ENCODE measurements around the gene PGBD5. TPM values are rescaled to one million over a fixed set of nuclear protein-coding genes. Genes with fewer than 3 reads are reported as not detected.
"Not testable (repeated sequence)": the region's sequence is repeated elsewhere in the genome, so short reads cannot be mapped to it uniquely, and the experiment has no call there.

The PGBD5 gene
- polyA plus RNA-seq, 4 donors, result under 0.01 to 1.0 (median 0.48) TPM

- Histone ChIP-seq H3K9me3 (ENCODE audit: control insufficient read depth in 2 of 2, insufficient read depth in 1 of 2, low read depth in 1 of 2, low read length in 1 of 2) (no peaks in the 10 kb centered on the region), H3K36me3 (ENCODE audit: control insufficient read depth in 3 of 3, insufficient read depth in 2 of 3, low read depth in 1 of 3, low read length in 3 of 3) (no peaks in the 10 kb centered on the region), H3K4me1 (ENCODE audit: control insufficient read depth in 3 of 3, insufficient read depth in 2 of 3, low read depth in 1 of 3, low read length in 2 of 3) (no peaks in the 10 kb centered on the region), H3K27me3 (ENCODE audit: control insufficient read depth in 3 of 3, insufficient read depth in 3 of 3, low read length in 3 of 3) (no peaks in the 10 kb centered on the region), H3K4me3 (ENCODE audit: low read depth in 1 of 3, low read length in 3 of 3) (no peak overlapping the region), H3K27ac (ENCODE audit: low read depth in 1 of 3, low read length in 2 of 3) (no peak overlapping the region)
- DNase-seq, result no peak
- no peak for FAIRE-seq
- 89 to 91% (median 90%) methylated on average over 6 of the region's 6 CpGs for WGBS, 3 donors
These were observed 13.1 kb downstream of the PGBD5 start for GRCh38 chr1:230413061-230413460.

- H3K4me3 ChIP-seq (ENCODE audit: low read depth in 1 of 3, low read length in 3 of 3), result no peak overlapping the region
- H3K9me3 ChIP-seq (ENCODE audit: control insufficient read depth in 2 of 2, insufficient read depth in 1 of 2, low read depth in 1 of 2, low read length in 1 of 2), result no peaks in the 10 kb centered on the region
- H3K27me3 ChIP-seq (ENCODE audit: control insufficient read depth in 3 of 3, insufficient read depth in 3 of 3, low read length in 3 of 3), result no peaks in the 10 kb centered on the region
- no peaks in the 10 kb centered on the region for H3K4me1 ChIP-seq (ENCODE audit: control insufficient read depth in 3 of 3, insufficient read depth in 2 of 3, low read depth in 1 of 3, low read length in 2 of 3)
- 65 to 77% (median 65%) methylated on average over 2 of the region's 2 CpGs for WGBS, 3 donors
- H3K36me3 ChIP-seq (ENCODE audit: control insufficient read depth in 3 of 3, insufficient read depth in 2 of 3, low read depth in 1 of 3, low read length in 3 of 3), result no peaks in the 10 kb centered on the region
- no peak overlapping the region for H3K27ac ChIP-seq (ENCODE audit: low read depth in 1 of 3, low read length in 2 of 3)
- FAIRE-seq, result no peak
- no peak for DNase-seq
These were observed 17.2 kb downstream of the PGBD5 start for GRCh38 chr1:230408971-230409370.

- FAIRE-seq, result no peak
- WGBS, 3 donors, result 77 to 90% (median 82%) methylated on average over 2 of the region's 2 CpGs
- no peak overlapping the region for H3K27ac ChIP-seq (ENCODE audit: low read depth in 1 of 3, low read length in 2 of 3)
These were observed 18.8 kb downstream of the PGBD5 start for GRCh38 chr1:230407351-230407750.

GRCh38 chr1:230406727-230407126, 19.4 kb downstream of the PGBD5 start:
- not testable (repeated sequence) for H3K27me3 ChIP-seq (ENCODE audit: control insufficient read depth in 3 of 3, insufficient read depth in 3 of 3, low read length in 3 of 3); H3K9me3 ChIP-seq (ENCODE audit: control insufficient read depth in 2 of 2, insufficient read depth in 1 of 2, low read depth in 1 of 2, low read length in 1 of 2); H3K36me3 ChIP-seq (ENCODE audit: control insufficient read depth in 3 of 3, insufficient read depth in 2 of 3, low read depth in 1 of 3, low read length in 3 of 3); H3K4me3 ChIP-seq (ENCODE audit: low read depth in 1 of 3, low read length in 3 of 3); FAIRE-seq; DNase-seq; H3K4me1 ChIP-seq (ENCODE audit: control insufficient read depth in 3 of 3, insufficient read depth in 2 of 3, low read depth in 1 of 3, low read length in 2 of 3); H3K27ac ChIP-seq (ENCODE audit: low read depth in 1 of 3, low read length in 2 of 3)
- WGBS, 3 donors, result 86 to 88% (median 87%) methylated on average over 11 of the region's 11 CpGs

More at GRCh38 chr1:230407351-230407750, 18.8 kb downstream of the PGBD5 start:
- no peak overlapping the region for H3K4me3 ChIP-seq (ENCODE audit: low read depth in 1 of 3, low read length in 3 of 3)
- no peaks in the 10 kb centered on the region for H3K4me1 ChIP-seq (ENCODE audit: control insufficient read depth in 3 of 3, insufficient read depth in 2 of 3, low read depth in 1 of 3, low read length in 2 of 3)
- no peaks in the 10 kb centered on the region for H3K9me3 ChIP-seq (ENCODE audit: control insufficient read depth in 2 of 2, insufficient read depth in 1 of 2, low read depth in 1 of 2, low read length in 1 of 2)
- no peaks in the 10 kb centered on the region for H3K36me3 ChIP-seq (ENCODE audit: control insufficient read depth in 3 of 3, insufficient read depth in 2 of 3, low read depth in 1 of 3, low read length in 3 of 3)
- no peak for DNase-seq
- no peaks in the 10 kb centered on the region for H3K27me3 ChIP-seq (ENCODE audit: control insufficient read depth in 3 of 3, insufficient read depth in 3 of 3, low read length in 3 of 3)

GRCh38 chr1:230403442-230403841, 22.7 kb downstream of the PGBD5 start:
- no peaks in the 10 kb centered on the region for H3K4me1 ChIP-seq (ENCODE audit: control insufficient read depth in 3 of 3, insufficient read depth in 2 of 3, low read depth in 1 of 3, low read length in 2 of 3)
- no peak overlapping the region for H3K4me3 ChIP-seq (ENCODE audit: low read depth in 1 of 3, low read length in 3 of 3)
- 91 to 93% (median 92%) methylated on average over 7 of the region's 7 CpGs for WGBS, 3 donors
- no peaks in the 10 kb centered on the region for H3K9me3 ChIP-seq (ENCODE audit: control insufficient read depth in 2 of 2, insufficient read depth in 1 of 2, low read depth in 1 of 2, low read length in 1 of 2)
- FAIRE-seq, result no peak
- H3K27ac ChIP-seq (ENCODE audit: low read depth in 1 of 3, low read length in 2 of 3), result no peak overlapping the region
- H3K27me3 ChIP-seq (ENCODE audit: control insufficient read depth in 3 of 3, insufficient read depth in 3 of 3, low read length in 3 of 3), result no peaks in the 10 kb centered on the region
- DNase-seq, result no peak
- peaks cover 0 to 2% (median 0%) of the 10 kb centered on the region in 3 donors for H3K36me3 ChIP-seq (ENCODE audit: control insufficient read depth in 3 of 3, insufficient read depth in 2 of 3, low read depth in 1 of 3, low read length in 3 of 3)

- no peak overlapping the region for H3K4me3 ChIP-seq (ENCODE audit: low read depth in 1 of 3, low read length in 3 of 3)
- H3K9me3 ChIP-seq (ENCODE audit: control insufficient read depth in 2 of 2, insufficient read depth in 1 of 2, low read depth in 1 of 2, low read length in 1 of 2), result no peaks in the 10 kb centered on the region
- FAIRE-seq (no peak), DNase-seq (no peak)
- 62 to 78% (median 74%) methylated on average over 8 of the region's 8 CpGs for WGBS, 3 donors
- no peak overlapping the region for H3K27ac ChIP-seq (ENCODE audit: low read depth in 1 of 3, low read length in 2 of 3)
- peaks cover 0 to 2% (median 0%) of the 10 kb centered on the region in 3 donors for H3K27me3 ChIP-seq (ENCODE audit: control insufficient read depth in 3 of 3, insufficient read depth in 3 of 3, low read length in 3 of 3)
- no peaks in the 10 kb centered on the region for H3K4me1 ChIP-seq (ENCODE audit: control insufficient read depth in 3 of 3, insufficient read depth in 2 of 3, low read depth in 1 of 3, low read length in 2 of 3)
- H3K36me3 ChIP-seq (ENCODE audit: control insufficient read depth in 3 of 3, insufficient read depth in 2 of 3, low read depth in 1 of 3, low read length in 3 of 3), result peaks cover 0 to 2% (median 0%) of the 10 kb centered on the region in 3 donors
These were observed 24.3 kb downstream of the PGBD5 start for GRCh38 chr1:230401763-230402294.

- no peak for FAIRE-seq
- Histone ChIP-seq H3K27ac (ENCODE audit: low read depth in 1 of 3, low read length in 2 of 3) (no peak overlapping the region), H3K4me1 (ENCODE audit: control insufficient read depth in 3 of 3, insufficient read depth in 2 of 3, low read depth in 1 of 3, low read length in 2 of 3) (no peaks in the 10 kb centered on the region), H3K36me3 (ENCODE audit: control insufficient read depth in 3 of 3, insufficient read depth in 2 of 3, low read depth in 1 of 3, low read length in 3 of 3) (peaks cover 0 to 4% (median 0%) of the 10 kb centered on the region in 3 donors), H3K27me3 (ENCODE audit: control insufficient read depth in 3 of 3, insufficient read depth in 3 of 3, low read length in 3 of 3) (peaks cover 0 to 2% (median 0%) of the 10 kb centered on the region in 3 donors), H3K4me3 (ENCODE audit: low read depth in 1 of 3, low read length in 3 of 3) (no peak overlapping the region), H3K9me3 (ENCODE audit: control insufficient read depth in 2 of 2, insufficient read depth in 1 of 2, low read depth in 1 of 2, low read length in 1 of 2) (no peaks in the 10 kb centered on the region)
- no peak for DNase-seq
- 91 to 94% (median 93%) methylated on average over 14 of the region's 14 CpGs for WGBS, 3 donors
These were observed 25.0 kb downstream of the PGBD5 start for GRCh38 chr1:230401101-230401500.

- no peaks in the 10 kb centered on the region for H3K4me1 ChIP-seq (ENCODE audit: control insufficient read depth in 3 of 3, insufficient read depth in 2 of 3, low read depth in 1 of 3, low read length in 2 of 3)
- H3K27ac ChIP-seq (ENCODE audit: low read depth in 1 of 3, low read length in 2 of 3), result no peak overlapping the region
- no peaks in the 10 kb centered on the region for H3K9me3 ChIP-seq (ENCODE audit: control insufficient read depth in 2 of 2, insufficient read depth in 1 of 2, low read depth in 1 of 2, low read length in 1 of 2)
- WGBS, 3 donors, result 78 to 84% (median 80%) methylated on average over 8 of the region's 8 CpGs
- H3K36me3 ChIP-seq (ENCODE audit: control insufficient read depth in 3 of 3, insufficient read depth in 2 of 3, low read depth in 1 of 3, low read length in 3 of 3), result peaks cover 0 to 4% (median 0%) of the 10 kb centered on the region in 3 donors
- peaks cover 0 to 2% (median 0%) of the 10 kb centered on the region in 3 donors for H3K27me3 ChIP-seq (ENCODE audit: control insufficient read depth in 3 of 3, insufficient read depth in 3 of 3, low read length in 3 of 3)
- FAIRE-seq (no peak), DNase-seq (no peak)
- H3K4me3 ChIP-seq (ENCODE audit: low read depth in 1 of 3, low read length in 3 of 3), result no peak overlapping the region
These were observed 26.2 kb downstream of the PGBD5 start for GRCh38 chr1:230400007-230400344.

Measured in small intestine (tissue), 7 donors.